Cardiac muscle cell (in vitro differentiated cells and primary cell): ENCODE measurements around the gene SH3PXD2A. TPM values are rescaled to one million over a fixed set of nuclear protein-coding genes. Genes with fewer than 3 reads are reported as not detected.

Experiments
- DNase-seq, 2 donors: peaks; one replicate each; pipeline versions ENCODE4 v3.0.0 to v3.0.0-alpha.2; 2010 to 2017; ENCODE audit warnings: low read depth in 1 of 2, low spot score in 1 of 2
- H3K27ac ChIP-seq: fragments of 200-600 bp; sonication (generic); 2 replicates; pipeline ENCODE4 v1.5.1; 2016
- H3K27me3 ChIP-seq: fragments of 200-600 bp; sonication (generic); 2 replicates; pipeline ENCODE4 v1.6.0; 2016; ENCODE audit warnings: control low read depth
- H3K36me3 ChIP-seq: fragments of 200-600 bp; sonication (generic); 2 replicates; pipeline ENCODE4 v1.5.1; 2016; ENCODE audit warnings: control low read depth
- H3K4me1 ChIP-seq: fragments of 200-600 bp; sonication (generic); 2 replicates; pipeline ENCODE4 v1.8.1; 2017; ENCODE audit warnings: low read depth, mild to moderate bottlenecking, mixed run types
- H3K4me3 ChIP-seq: fragments of 200-600 bp; sonication (generic); 2 replicates; pipeline ENCODE4 v1.5.1; 2016; ENCODE audit warnings: mild to moderate bottlenecking
- H3K9me3 ChIP-seq: fragments of 200-600 bp; sonication (generic); 2 replicates; pipeline ENCODE4 v1.5.1; 2017; ENCODE audit warnings: low read depth, mild to moderate bottlenecking, control low read depth
- CTCF ChIP-seq: IDR thresholded peaks from 2 replicates; pipeline ENCODE4 v1.5.1; 2012; ENCODE audit warnings: low read depth, mild to moderate bottlenecking, low read length
- polyA plus RNA-seq: library from polyadenylated mRNA; unstranded; fragments of >200 nt; fragmentation: Nextera tagmentation; extraction: Ambion mirVana; gene quantifications from 2 replicates; pipeline ENCODE4 v1.2.1, GENCODE V29; 2016
- total RNA-seq: library from RNA; depleted of rRNA; stranded (reverse); fragments of >200 nt; gene quantifications from 2 replicates; pipeline ENCODE4 v1.2.3, GENCODE V29; 2016

SH3PXD2A gene
- total and polyA plus RNA-seq, 2 experiments from 2014 or later, result 32.2 to 75.9 TPM

DNA sequence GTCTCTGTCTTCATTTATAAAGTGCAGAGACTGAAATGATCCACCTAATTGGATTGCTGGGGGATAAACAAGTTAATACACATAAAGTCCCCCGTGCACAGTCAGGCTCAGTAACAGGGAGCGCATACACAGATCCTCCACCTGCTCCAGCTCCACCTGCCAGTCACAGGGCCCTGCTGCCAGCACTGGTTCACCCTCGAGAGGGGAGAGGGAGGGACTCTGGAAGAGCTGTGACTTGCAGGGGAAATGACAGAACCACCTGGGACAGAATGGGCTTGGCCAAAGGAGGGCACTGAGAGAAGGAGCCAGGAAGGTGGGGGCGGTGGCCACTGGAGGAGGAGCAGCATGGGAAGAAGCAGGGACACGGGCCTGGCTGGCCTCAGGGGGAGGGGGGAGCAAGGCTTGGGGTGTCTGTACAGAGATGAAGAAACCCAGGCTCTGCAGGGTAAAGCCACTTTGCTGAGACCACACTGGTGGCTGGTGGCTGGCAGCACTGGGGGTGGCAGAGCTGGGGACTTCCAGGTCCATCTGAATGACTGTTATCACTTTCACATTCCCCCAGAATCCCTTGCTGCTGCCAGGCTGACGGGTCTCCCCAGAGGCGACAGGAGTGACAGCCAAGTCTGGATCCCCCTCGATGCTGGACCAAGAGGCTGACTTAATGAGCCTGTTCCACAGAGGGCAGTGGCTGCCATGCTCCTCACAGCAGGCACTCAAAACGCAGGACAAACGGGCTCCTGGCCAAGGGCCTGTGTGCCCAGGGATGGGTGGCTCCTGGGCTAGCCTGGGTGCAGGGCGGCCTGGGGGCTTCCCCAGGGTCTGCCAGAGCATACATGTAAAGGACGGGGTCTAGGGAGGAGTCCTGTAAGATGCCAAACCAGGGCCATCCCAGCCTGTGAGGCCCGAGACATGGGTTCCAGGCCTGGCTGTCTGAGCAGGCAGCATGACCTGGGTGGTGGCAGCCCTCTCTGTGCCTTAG, 151.1 kb downstream of the SH3PXD2A start:
- no peak for TF ChIP-seq CTCF
- no peaks in the 10 kb centered on the region for H3K4me1 ChIP-seq
- no peak overlapping the region for H3K27ac ChIP-seq
- H3K4me3 ChIP-seq, result no peak overlapping the region
- DNase-seq, result no peak
- no peaks in the 10 kb centered on the region for H3K9me3 ChIP-seq
- no peaks in the 10 kb centered on the region for H3K36me3 ChIP-seq
- H3K27me3 ChIP-seq, result no peaks in the 10 kb centered on the region

DNA sequence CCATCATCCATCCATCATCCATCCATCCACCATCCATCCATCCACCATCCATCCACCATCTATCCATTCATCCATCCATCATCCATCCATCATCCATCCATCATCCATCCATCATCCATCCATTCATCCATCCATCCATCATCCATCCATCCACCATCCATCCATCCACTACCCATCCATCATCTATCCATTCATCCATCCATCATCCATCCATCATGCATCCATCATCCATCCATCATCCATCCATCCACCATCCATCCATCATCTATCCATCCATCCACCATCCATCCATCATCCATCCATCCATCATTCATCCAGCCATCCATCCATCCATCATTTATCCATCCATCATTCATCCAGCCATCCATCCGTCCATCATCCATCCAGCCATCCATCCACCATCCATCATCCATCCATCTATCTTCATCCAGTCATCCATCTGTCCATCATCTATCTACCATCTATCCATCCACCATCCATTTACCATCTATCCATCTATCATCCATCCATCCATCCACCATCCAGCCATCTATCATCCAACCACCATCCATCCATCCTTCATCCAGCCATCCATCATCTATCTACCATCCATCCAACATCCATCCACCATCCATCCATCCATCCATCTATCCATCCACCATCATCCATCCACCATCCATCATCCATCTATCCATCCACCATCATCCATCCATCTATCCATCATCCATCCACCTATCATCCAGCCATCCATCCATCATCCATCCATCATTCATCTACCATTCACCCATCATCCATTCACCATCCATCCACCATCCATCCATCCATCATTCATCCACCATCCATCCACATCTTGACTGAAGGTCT, 153.8 kb downstream of the SH3PXD2A start:
- Histone ChIP-seq H3K27me3 (no peaks in the 10 kb centered on the region), H3K36me3 (no peaks in the 10 kb centered on the region), H3K4me1 (no peaks in the 10 kb centered on the region), H3K27ac (no peak overlapping the region), H3K9me3 (no peaks in the 10 kb centered on the region), H3K4me3 (no peak overlapping the region)
- no peak for DNase-seq
- TF ChIP-seq CTCF, result no peak

DNA sequence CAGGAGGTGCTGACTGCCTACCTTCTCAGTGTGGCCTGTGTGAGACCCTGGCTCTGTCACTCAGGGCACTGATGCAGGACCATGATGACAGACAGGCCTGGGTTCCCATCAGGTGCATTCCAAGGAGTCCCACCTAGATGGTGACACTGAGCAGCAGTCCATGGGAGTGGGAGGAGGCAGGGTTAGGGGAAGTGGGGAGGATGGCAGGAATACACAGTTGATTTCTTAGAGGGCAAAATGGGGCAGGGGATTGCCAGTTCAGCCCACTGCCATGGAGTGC, 155.0 kb downstream of the SH3PXD2A start:
- H3K9me3 ChIP-seq, result no peaks in the 10 kb centered on the region
- H3K4me1 ChIP-seq, result no peaks in the 10 kb centered on the region
- H3K4me3 ChIP-seq, result no peak overlapping the region
- H3K36me3 ChIP-seq, result no peaks in the 10 kb centered on the region
- no peak for DNase-seq
- no peaks in the 10 kb centered on the region for H3K27me3 ChIP-seq
- H3K27ac ChIP-seq, result no peak overlapping the region
- TF ChIP-seq CTCF, result no peak

- Histone ChIP-seq H3K27ac (peak overlapping the region; percentile 55), H3K27me3 (peaks cover 2% of the 10 kb centered on the region), H3K36me3 (no peaks in the 10 kb centered on the region), H3K4me1 (no peaks in the 10 kb centered on the region), H3K9me3 (no peaks in the 10 kb centered on the region), H3K4me3 (no peak overlapping the region)
- peak; percentile 8 for TF ChIP-seq CTCF
- no peak for DNase-seq
Observed at GRCh38 chr10:103699611-103700435, 155.6 kb downstream of the SH3PXD2A start.

GRCh38 chr10:103698266-103698665, 157.1 kb downstream of the SH3PXD2A start:
- Histone ChIP-seq H3K27me3 (peaks cover 17% of the 10 kb centered on the region), H3K4me1 (peaks cover 3% of the 10 kb centered on the region), H3K27ac (no peak overlapping the region), H3K36me3 (no peaks in the 10 kb centered on the region), H3K9me3 (no peaks in the 10 kb centered on the region), H3K4me3 (no peak overlapping the region)
- no peak for DNase-seq
- no peak for TF ChIP-seq CTCF
